WERI-Rb-1 (cell line): Measurements from ENCODE around the gene NEO1.

Source experiments
- DNase-seq: peaks from one replicate; pipeline ENCODE4 v3.0.0-alpha.2; 2020
- H3K27ac ChIP-seq: fragments of 250-450 bp; sonication (Bioruptor Pico); 2 replicates; pipeline ENCODE4 v1.5.1; 2020; ENCODE audit warnings: mild to moderate bottlenecking, moderate library complexity
- H3K27me3 ChIP-seq: fragments of 250-450 bp; sonication (Bioruptor Pico); 2 replicates; pipeline ENCODE4 v1.5.1; 2021; ENCODE audit warnings: mild to moderate bottlenecking, low read depth, moderate library complexity; ENCODE audit not compliant: insufficient read depth, severe bottlenecking
- H3K36me3 ChIP-seq: fragments of 250-450 bp; sonication (Bioruptor Pico); 2 replicates; pipeline ENCODE4 v1.5.1; 2020; ENCODE audit warnings: mild to moderate bottlenecking, moderate library complexity
- H3K4me3 ChIP-seq: 2 replicates; pipeline ENCODE4 v1.5.1; 2011; ENCODE audit warnings: low read depth, mild to moderate bottlenecking, control low read depth, low read length
- H3K9me3 ChIP-seq: fragments of 250-450 bp; sonication (Bioruptor Pico); 2 replicates; pipeline ENCODE4 v1.5.1; 2021; ENCODE audit warnings: mild to moderate bottlenecking, moderate library complexity; ENCODE audit not compliant: severe bottlenecking
- CTCF ChIP-seq: IDR thresholded peaks from 2 replicates; pipeline ENCODE4 v1.5.1; 2011; ENCODE audit warnings: low read depth, mild to moderate bottlenecking, control low read depth, inconsistent platforms, low read length

Gene NEO1

GRCh38 chr15:73340502-73341192 is 288.4 kb downstream of the NEO1 start:
- H3K4me3 ChIP-seq = no peak overlapping the region
- H3K36me3 ChIP-seq = no peaks in the 10 kb centered on the region; the same call in 1 of the 2 replicates
- TF ChIP-seq CTCF = no peak
- DNase-seq = no peak
- H3K27ac ChIP-seq = no peak overlapping the region
- H3K9me3 ChIP-seq = peaks cover 4% of the 10 kb centered on the region
- H3K27me3 ChIP-seq = no peaks in the 10 kb centered on the region

GRCh38 chr15:73341886-73342600 is 289.8 kb downstream of the NEO1 start:
- DNase-seq = no peak
- no peaks in the 10 kb centered on the region for H3K27me3 ChIP-seq

GRCh38 chr15:73344056-73344455 is 291.8 kb downstream of the NEO1 start:
- H3K27me3 ChIP-seq = no peaks in the 10 kb centered on the region
- no peaks in the 10 kb centered on the region; the same call in 1 of the 2 replicates for H3K36me3 ChIP-seq
- H3K4me3 ChIP-seq = no peak overlapping the region
- no peak overlapping the region for H3K27ac ChIP-seq
- H3K9me3 ChIP-seq = peaks cover 4% of the 10 kb centered on the region
- no peak for DNase-seq
- no peak for TF ChIP-seq CTCF

More at GRCh38 chr15:73341886-73342600, 289.8 kb downstream of the NEO1 start:
- TF ChIP-seq CTCF = no peak
- peaks cover 4% of the 10 kb centered on the region for H3K9me3 ChIP-seq
- no peak overlapping the region for H3K4me3 ChIP-seq
- no peaks in the 10 kb centered on the region; the same call in 1 of the 2 replicates for H3K36me3 ChIP-seq
- no peak overlapping the region for H3K27ac ChIP-seq

- no peak overlapping the region for H3K27ac ChIP-seq
- TF ChIP-seq CTCF = no peak
- no peaks in the 10 kb centered on the region for H3K27me3 ChIP-seq
- no peak overlapping the region for H3K4me3 ChIP-seq
- H3K36me3 ChIP-seq = no peaks in the 10 kb centered on the region; the same call in 1 of the 2 replicates
- H3K9me3 ChIP-seq = peaks cover 4% of the 10 kb centered on the region
- DNase-seq = no peak
Observed at GRCh38 chr15:73345658-73346057, 293.4 kb downstream of the NEO1 start.

- TF ChIP-seq CTCF = no peak
- no peak for DNase-seq
Observed at GRCh38 chr15:73346735-73347312, 294.6 kb downstream of the NEO1 start.

More at GRCh38 chr15:73346735-73347312, 294.6 kb downstream of the NEO1 start:
- Histone ChIP-seq H3K9me3 (peaks cover 4% of the 10 kb centered on the region), H3K27ac (no peak overlapping the region), H3K27me3 (no peaks in the 10 kb centered on the region), H3K36me3 (no peaks in the 10 kb centered on the region; the same call in 1 of the 2 replicates), H3K4me3 (no peak overlapping the region)
